A549 (cell line): ENCODE data around the gene ACTG1. TPM values are rescaled to one million over a fixed set of nuclear protein-coding genes. Genes with fewer than 3 reads are reported as not detected.

Source experiments
- ATAC-seq, 2 experiments: fragments of 200-7000 bp in 1 of 2; fragments of >200 bp in 1 of 2; cut with Nextera tagmentation in 1 of 2; cut with Tn5 transposase in 1 of 2; 3 replicates each; pipeline versions ENCODE4 v1.8.0 to v1.9.1; 2018 to 2020; ENCODE audit warnings: mild to moderate bottlenecking in 1 of 2, moderate library complexity in 1 of 2
- CTCF ChIA-PET: fragments of 300-600 bp; sonication (Branson Sonifier 250); formaldehyde crosslinking; extraction: SDS; loops from one replicate; lab custom pipeline; 2021; ENCODE audit warnings: antibody characterized with exemption, inconsistent platforms; lab: Yijun Ruan, JAX
- POLR2A ChIA-PET: fragments of 350-600 bp; formaldehyde crosslinking; extraction: SDS; loops from one replicate; lab custom pipeline; 2021; ENCODE audit warnings: antibody characterized with exemption, inconsistent platforms; lab: Yijun Ruan, JAX
- DNase-seq, 2 experiments: peaks; one replicate each; pipeline versions ENCODE4 v3.0.0 to v3.0.0-alpha.2; 2011 to 2016; ENCODE audit warnings: low read depth in 1 of 2, low spot score in 1 of 2
- FAIRE-seq: peaks from 2 replicates; lab custom pipeline; 2011; peaks lifted over from hg19 to GRCh38; lab: Jason Lieb, UNC
- H3K27ac ChIP-seq, 2 experiments: fragments of >200 bp; sonication (Bioruptor Twin); formaldehyde crosslinking; 3 replicates each; pipeline ENCODE4 v1.5.1; 2016 to 2017
- H3K4me1 ChIP-seq: fragments of >200 bp; sonication (Bioruptor Twin); formaldehyde crosslinking; 3 replicates; pipeline ENCODE4 v1.6.1; 2016
- H3K4me2 ChIP-seq: fragments of >200 bp; sonication (Bioruptor Twin); formaldehyde crosslinking; 3 replicates; pipeline ENCODE4 v1.6.1; 2016
- H3K4me3 ChIP-seq: fragments of >200 bp; sonication (Bioruptor Twin); formaldehyde crosslinking; 3 replicates; pipeline ENCODE4 v1.5.1; 2016
- H3K9me3 ChIP-seq: fragments of >200 bp; sonication (Bioruptor Twin); formaldehyde crosslinking; 3 replicates; pipeline ENCODE4 v1.6.1; 2016
- BHLHE40 ChIP-seq: IDR thresholded peaks from 2 replicates; pipeline ENCODE4 v1.6.1; 2012; ENCODE audit warnings: low read depth, low read length, inconsistent platforms
- CHD4 ChIP-seq: fragments of 200-600 bp; sonication (generic); IDR thresholded peaks from 2 replicates; pipeline ENCODE4 v1.6.1; 2016; ENCODE audit warnings: antibody characterized with exemption, mild to moderate bottlenecking, borderline replicate concordance
- FOSL2 ChIP-seq, 2 experiments: fragments of 450-650 bp in 1 of 2; fragments of >200 bp in 1 of 2; sonication (Bioruptor Twin) in 1 of 2; formaldehyde crosslinking; IDR thresholded peaks; 2 replicates each; pipeline versions ENCODE4 v1.5.0 to v1.6.1; 2016 to 2020; ENCODE audit warnings: mild to moderate bottlenecking in 1 of 2, moderate library complexity in 1 of 2
- FOXS1 ChIP-seq: fragments of 250-450 bp; sonication (Bioruptor Pico); IDR thresholded peaks from 2 replicates; pipeline ENCODE4 v1.5.0; 2020; ENCODE audit warnings: mild to moderate bottlenecking, moderate library complexity
- GATA3 ChIP-seq: IDR thresholded peaks from 2 replicates; pipeline ENCODE4 v1.6.1; 2012; ENCODE audit warnings: borderline replicate concordance
- HOXB13 ChIP-seq: fragments of 250-450 bp; sonication (Bioruptor Pico); IDR thresholded peaks from 2 replicates; pipeline ENCODE4 v1.5.0; 2020; ENCODE audit warnings: low read depth, mild to moderate bottlenecking, moderate library complexity
- KDM1A ChIP-seq: fragments of 200-600 bp; sonication (generic); IDR thresholded peaks from 2 replicates; pipeline ENCODE4 v1.6.1; 2016; ENCODE audit warnings: low read depth, mild to moderate bottlenecking
- KDM5A ChIP-seq: fragments of 200-600 bp; sonication (generic); IDR thresholded peaks from 2 replicates; pipeline ENCODE4 v1.6.1; 2016; ENCODE audit warnings: antibody characterized with exemption, mild to moderate bottlenecking
- NR3C1 ChIP-seq: fragments of >200 bp; sonication (Bioruptor Twin); formaldehyde crosslinking; IDR thresholded peaks from 3 replicates; pipeline ENCODE4 v1.6.1; 2017
- RAD21 ChIP-seq, 2 experiments: fragments of >200 bp in 1 of 2; sonication (Bioruptor Twin) in 1 of 2; formaldehyde crosslinking in 1 of 2; IDR thresholded peaks in 1 of 2; conservative IDR thresholded peaks in 1 of 2; 2 replicates in 1 of 2; 3 replicates in 1 of 2; pipeline ENCODE4 v1.6.1; 2012 to 2018; ENCODE audit warnings: inconsistent platforms in 1 of 2
- RNF2 ChIP-seq: fragments of 200-600 bp; sonication (generic); IDR thresholded peaks from 2 replicates; pipeline ENCODE4 v1.6.1; 2016; ENCODE audit warnings: low read depth, mild to moderate bottlenecking, antibody characterized with exemption, moderate library complexity, borderline replicate concordance
- TP53 ChIP-seq: fragments of 250-450 bp; sonication (Bioruptor Pico); IDR thresholded peaks from 2 replicates; pipeline ENCODE4 v1.5.0; 2021; ENCODE audit warnings: mild to moderate bottlenecking, moderate library complexity
- ZFP36 ChIP-seq: fragments of 450-650 bp; IDR thresholded peaks from 2 replicates; pipeline ENCODE4 v1.6.1; 2014; ENCODE audit warnings: borderline replicate concordance; ENCODE audit not compliant: partially characterized antibody
- ZSCAN20 ChIP-seq: fragments of 250-450 bp; sonication (Bioruptor Pico); IDR thresholded peaks from 2 replicates; pipeline ENCODE4 v1.8.0; 2022; ENCODE audit warnings: mild to moderate bottlenecking, moderate library complexity
- WGBS: methylation state at CpG from one replicate; pipeline ENCODE4 v1.1.6; 2017; ENCODE audit errors: missing lambda C conversion rate; 5-methylcytosine and 5-hydroxymethylcytosine counted together
- polyA plus RNA-seq, 4 experiments: library from polyadenylated mRNA; depleted of rRNA in 3 of 4; stranded (reverse); fragments of >200 nt; fragmentation: RNase III in 1 of 4; extraction: RNeasy Plus Mini Kit Qiagen cat#74134 plus additional on column Dnase treatment in 1 of 4; gene quantifications; 2 replicates in 3 of 4; 3 replicates in 1 of 4; pipeline ENCODE4 v1.2.3, GENCODE V29; 2011 to 2017
- TF ChIP-seq, protein P1 (sequence below): fragments of 250-450 bp; sonication (Bioruptor Pico); IDR thresholded peaks from 2 replicates; pipeline ENCODE4 v1.5.0; 2021; ENCODE audit warnings: mild to moderate bottlenecking, moderate library complexity, borderline replicate concordance
- TF ChIP-seq, protein P2 (sequence below): fragments of 450-650 bp; IDR thresholded peaks from 2 replicates; pipeline ENCODE4 v1.6.1; 2014; ENCODE audit warnings: antibody characterized with exemption
- TF ChIP-seq, protein P3 (sequence below): fragments of 250-450 bp; sonication (Bioruptor Pico); IDR thresholded peaks from 2 replicates; pipeline ENCODE4 v1.5.0; 2020; ENCODE audit warnings: low read depth, mild to moderate bottlenecking, moderate library complexity
- TF ChIP-seq, protein P4 (sequence below): fragments of 200-600 bp; sonication (generic); IDR thresholded peaks from 2 replicates; pipeline ENCODE4 v1.6.1; 2016; ENCODE audit warnings: antibody characterized with exemption, mild to moderate bottlenecking, moderate library complexity
- TF ChIP-seq, protein P5 (sequence below): fragments of >200 bp; sonication (Bioruptor Twin); formaldehyde crosslinking; IDR thresholded peaks from 2 replicates; pipeline ENCODE4 v1.6.1; 2016

Gene ACTG1
- polyA plus RNA-seq, 2 of the 4 experiments (the other 2 are of a cell fraction): 2,042 to 7,263 TPM

DNA sequence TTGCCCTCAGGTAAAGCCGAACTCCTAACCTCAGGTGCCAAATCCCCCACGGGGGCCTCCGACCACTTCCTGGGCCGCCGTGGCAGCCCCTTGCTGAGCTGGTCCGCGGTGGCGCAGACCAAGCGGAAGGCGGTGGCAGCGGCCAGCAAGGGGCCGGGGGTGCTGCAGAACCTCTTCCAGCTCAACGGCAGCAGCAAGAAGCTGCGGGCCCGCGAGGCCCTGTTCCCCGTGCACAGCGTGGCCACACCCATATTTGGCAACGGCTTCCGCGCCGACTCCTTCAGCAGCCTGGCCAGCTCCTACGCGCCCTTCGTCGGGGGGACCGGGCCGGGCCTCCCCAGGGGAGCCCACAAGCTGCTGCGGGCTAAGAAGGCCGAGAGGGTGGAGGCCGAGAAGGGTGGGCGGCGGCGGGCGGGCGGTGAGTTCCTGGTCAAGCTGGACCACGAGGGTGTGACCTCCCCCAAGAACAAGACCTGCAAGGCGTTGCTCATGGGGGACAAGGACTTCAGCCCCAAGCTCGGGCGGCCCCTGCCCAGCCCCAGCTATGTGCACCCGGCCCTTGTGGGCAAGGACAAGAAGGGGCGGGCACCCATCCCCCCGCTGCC, 51.6 kb downstream of the ACTG1 start:
- Histone ChIP-seq H3K9me3 (no peaks in the 10 kb centered on the region), H3K4me2 (no peak overlapping the region), H3K4me3 (no peak overlapping the region), H3K27ac (no peak overlapping the region), H3K4me1 (peaks cover 10% of the 10 kb centered on the region; the same call in 2 of the 3 replicates)
- FAIRE-seq: no peak
- ChIA-PET POLR2A (interaction anchor here (1.5 kb wide), 1 partner anchor 42 kb away, joined by 3 read pairs; no protein-coding TSS in a partner anchor), CTCF (interaction anchor here (0.7 to 4.7 kb wide), 11 partner anchors 8 to 221 kb away, joined by 3 to 36 read pairs (median 4); no protein-coding TSS in a partner anchor)
- no peak for DNase-seq
- no peak for TF ChIP-seq TP53 (CRISPR knock-in tag)
- no peak for TF ChIP-seq CHD4
- no peak for TF ChIP-seq KDM5A
- TF ChIP-seq ZSCAN20: no peak
- no peak for TF ChIP-seq FOSL2 (IDR thresholded peaks at IDR 0.05)
- no peak for TF ChIP-seq FOSL2 (CRISPR knock-in tag; IDR thresholded peaks at IDR 0.05)
- TF ChIP-seq ZFP36: no peak
- TF ChIP-seq, protein P1, sequence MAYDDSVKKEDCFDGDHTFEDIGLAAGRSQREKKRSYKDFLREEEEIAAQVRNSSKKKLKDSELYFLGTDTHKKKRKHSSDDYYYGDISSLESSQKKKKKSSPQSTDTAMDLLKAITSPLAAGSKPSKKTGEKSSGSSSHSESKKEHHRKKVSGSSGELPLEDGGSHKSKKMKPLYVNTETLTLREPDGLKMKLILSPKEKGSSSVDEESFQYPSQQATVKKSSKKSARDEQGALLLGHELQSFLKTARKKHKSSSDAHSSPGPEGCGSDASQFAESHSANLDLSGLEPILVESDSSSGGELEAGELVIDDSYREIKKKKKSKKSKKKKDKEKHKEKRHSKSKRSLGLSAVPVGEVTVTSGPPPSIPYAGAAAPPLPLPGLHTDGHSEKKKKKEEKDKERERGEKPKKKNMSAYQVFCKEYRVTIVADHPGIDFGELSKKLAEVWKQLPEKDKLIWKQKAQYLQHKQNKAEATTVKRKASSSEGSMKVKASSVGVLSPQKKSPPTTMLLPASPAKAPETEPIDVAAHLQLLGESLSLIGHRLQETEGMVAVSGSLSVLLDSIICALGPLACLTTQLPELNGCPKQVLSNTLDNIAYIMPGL (CRISPR knock-in tag): no peak
- TF ChIP-seq HOXB13 (CRISPR knock-in tag): no peak
- TF ChIP-seq, protein P2, sequence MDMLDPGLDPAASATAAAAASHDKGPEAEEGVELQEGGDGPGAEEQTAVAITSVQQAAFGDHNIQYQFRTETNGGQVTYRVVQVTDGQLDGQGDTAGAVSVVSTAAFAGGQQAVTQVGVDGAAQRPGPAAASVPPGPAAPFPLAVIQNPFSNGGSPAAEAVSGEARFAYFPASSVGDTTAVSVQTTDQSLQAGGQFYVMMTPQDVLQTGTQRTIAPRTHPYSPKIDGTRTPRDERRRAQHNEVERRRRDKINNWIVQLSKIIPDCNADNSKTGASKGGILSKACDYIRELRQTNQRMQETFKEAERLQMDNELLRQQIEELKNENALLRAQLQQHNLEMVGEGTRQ: no peak
- no peak for TF ChIP-seq NR3C1
- TF ChIP-seq, protein P3, sequence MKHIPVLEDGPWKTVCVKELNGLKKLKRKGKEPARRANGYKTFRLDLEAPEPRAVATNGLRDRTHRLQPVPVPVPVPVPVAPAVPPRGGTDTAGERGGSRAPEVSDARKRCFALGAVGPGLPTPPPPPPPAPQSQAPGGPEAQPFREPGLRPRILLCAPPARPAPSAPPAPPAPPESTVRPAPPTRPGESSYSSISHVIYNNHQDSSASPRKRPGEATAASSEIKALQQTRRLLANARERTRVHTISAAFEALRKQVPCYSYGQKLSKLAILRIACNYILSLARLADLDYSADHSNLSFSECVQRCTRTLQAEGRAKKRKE (CRISPR knock-in tag): no peak
- no peak for TF ChIP-seq FOXS1 (CRISPR knock-in tag)
- TF ChIP-seq, protein P4, sequence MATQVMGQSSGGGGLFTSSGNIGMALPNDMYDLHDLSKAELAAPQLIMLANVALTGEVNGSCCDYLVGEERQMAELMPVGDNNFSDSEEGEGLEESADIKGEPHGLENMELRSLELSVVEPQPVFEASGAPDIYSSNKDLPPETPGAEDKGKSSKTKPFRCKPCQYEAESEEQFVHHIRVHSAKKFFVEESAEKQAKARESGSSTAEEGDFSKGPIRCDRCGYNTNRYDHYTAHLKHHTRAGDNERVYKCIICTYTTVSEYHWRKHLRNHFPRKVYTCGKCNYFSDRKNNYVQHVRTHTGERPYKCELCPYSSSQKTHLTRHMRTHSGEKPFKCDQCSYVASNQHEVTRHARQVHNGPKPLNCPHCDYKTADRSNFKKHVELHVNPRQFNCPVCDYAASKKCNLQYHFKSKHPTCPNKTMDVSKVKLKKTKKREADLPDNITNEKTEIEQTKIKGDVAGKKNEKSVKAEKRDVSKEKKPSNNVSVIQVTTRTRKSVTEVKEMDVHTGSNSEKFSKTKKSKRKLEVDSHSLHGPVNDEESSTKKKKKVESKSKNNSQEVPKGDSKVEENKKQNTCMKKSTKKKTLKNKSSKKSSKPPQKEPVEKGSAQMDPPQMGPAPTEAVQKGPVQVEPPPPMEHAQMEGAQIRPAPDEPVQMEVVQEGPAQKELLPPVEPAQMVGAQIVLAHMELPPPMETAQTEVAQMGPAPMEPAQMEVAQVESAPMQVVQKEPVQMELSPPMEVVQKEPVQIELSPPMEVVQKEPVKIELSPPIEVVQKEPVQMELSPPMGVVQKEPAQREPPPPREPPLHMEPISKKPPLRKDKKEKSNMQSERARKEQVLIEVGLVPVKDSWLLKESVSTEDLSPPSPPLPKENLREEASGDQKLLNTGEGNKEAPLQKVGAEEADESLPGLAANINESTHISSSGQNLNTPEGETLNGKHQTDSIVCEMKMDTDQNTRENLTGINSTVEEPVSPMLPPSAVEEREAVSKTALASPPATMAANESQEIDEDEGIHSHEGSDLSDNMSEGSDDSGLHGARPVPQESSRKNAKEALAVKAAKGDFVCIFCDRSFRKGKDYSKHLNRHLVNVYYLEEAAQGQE: no peak
- no peak for TF ChIP-seq KDM1A
- TF ChIP-seq BHLHE40: no peak
- no peak for TF ChIP-seq GATA3
- TF ChIP-seq, protein P5, sequence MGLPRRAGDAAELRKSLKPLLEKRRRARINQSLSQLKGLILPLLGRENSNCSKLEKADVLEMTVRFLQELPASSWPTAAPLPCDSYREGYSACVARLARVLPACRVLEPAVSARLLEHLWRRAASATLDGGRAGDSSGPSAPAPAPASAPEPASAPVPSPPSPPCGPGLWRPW: no peak
- no peak for TF ChIP-seq RAD21 (conservative IDR thresholded peaks at IDR 0.05 in 1 of 2, IDR thresholded peaks at IDR 0.05 in 1 of 2)
- no peak for TF ChIP-seq RNF2
- 91% methylated on average over 42 of the region's 43 CpGs for WGBS
- no peak for ATAC-seq

Other genes starting within 250 kb of the ACTG1 start
- 35.8 and 49.3 TPM in 2 replicates for gene SLC38A10, start 217.5 kb downstream of the ACTG1 start, polyA plus RNA-seq (2011; rRNA removed)
- gene SLC38A10, start 217.5 kb downstream of the ACTG1 start, polyA plus RNA-seq (2017; fragmentation: RNase III; extraction: RNeasy Plus Mini Kit Qiagen cat#74134 plus additional on column Dnase treatment): 59.7 to 72.9 TPM (median 67.4 TPM) in 3 replicates
- 2.1 and 2.6 TPM in 2 replicates for gene BAHCC1, start 117.3 kb downstream of the ACTG1 start, polyA plus RNA-seq (2011; rRNA removed)
- gene BAHCC1, start 117.3 kb downstream of the ACTG1 start, polyA plus RNA-seq (2017; fragmentation: RNase III; extraction: RNeasy Plus Mini Kit Qiagen cat#74134 plus additional on column Dnase treatment): 5.2 to 5.9 TPM (median 5.8 TPM) in 3 replicates
- gene FSCN2, start 15.6 kb upstream of the ACTG1 start, polyA plus RNA-seq (2011; rRNA removed): 0.84 and 1.2 TPM in 2 replicates
- 1.3 to 1.7 TPM (median 1.3 TPM) in 3 replicates for gene FSCN2, start 15.6 kb upstream of the ACTG1 start, polyA plus RNA-seq (2017; fragmentation: RNase III; extraction: RNeasy Plus Mini Kit Qiagen cat#74134 plus additional on column Dnase treatment)
- 5.4 and 7.2 TPM in 2 replicates for gene FAAP100, start 39.6 kb upstream of the ACTG1 start, polyA plus RNA-seq (2011; rRNA removed)
- 16.2 to 17.7 TPM (median 16.8 TPM) in 3 replicates for gene FAAP100, start 39.6 kb upstream of the ACTG1 start, polyA plus RNA-seq (2017; fragmentation: RNase III; extraction: RNeasy Plus Mini Kit Qiagen cat#74134 plus additional on column Dnase treatment)
- gene NPLOC4, start 124.3 kb upstream of the ACTG1 start, polyA plus RNA-seq (2011; rRNA removed): 101 and 130 TPM in 2 replicates
- 91.1 to 98.5 TPM (median 92.2 TPM) in 3 replicates for gene NPLOC4, start 124.3 kb upstream of the ACTG1 start, polyA plus RNA-seq (2017; fragmentation: RNase III; extraction: RNeasy Plus Mini Kit Qiagen cat#74134 plus additional on column Dnase treatment)
- gene TSPAN10, start 124.4 kb upstream of the ACTG1 start, polyA plus RNA-seq (2011; rRNA removed): 1.4 and 1.7 TPM in 2 replicates
- gene TSPAN10, start 124.4 kb upstream of the ACTG1 start, polyA plus RNA-seq (2017; fragmentation: RNase III; extraction: RNeasy Plus Mini Kit Qiagen cat#74134 plus additional on column Dnase treatment): 5.4 to 7.1 TPM (median 6.3 TPM) in 3 replicates
- gene PDE6G, start 143.7 kb upstream of the ACTG1 start, polyA plus RNA-seq (2011; rRNA removed): 1.0 and 1.2 TPM in 2 replicates
- 0.90 to 2.0 TPM (median 1.2 TPM) in 3 replicates for gene PDE6G, start 143.7 kb upstream of the ACTG1 start, polyA plus RNA-seq (2017; fragmentation: RNase III; extraction: RNeasy Plus Mini Kit Qiagen cat#74134 plus additional on column Dnase treatment)
- 34.6 and 38.7 TPM in 2 replicates for gene OXLD1, start 153.8 kb upstream of the ACTG1 start, polyA plus RNA-seq (2011; rRNA removed)
- 43.9 to 47.7 TPM (median 47.1 TPM) in 3 replicates for gene OXLD1, start 153.8 kb upstream of the ACTG1 start, polyA plus RNA-seq (2017; fragmentation: RNase III; extraction: RNeasy Plus Mini Kit Qiagen cat#74134 plus additional on column Dnase treatment)
- 16.6 and 22.6 TPM in 2 replicates for gene CCDC137, start 153.9 kb upstream of the ACTG1 start, polyA plus RNA-seq (2011; rRNA removed)
- 55.0 to 59.7 TPM (median 55.6 TPM) in 3 replicates for gene CCDC137, start 153.9 kb upstream of the ACTG1 start, polyA plus RNA-seq (2017; fragmentation: RNase III; extraction: RNeasy Plus Mini Kit Qiagen cat#74134 plus additional on column Dnase treatment)
- 43.8 and 45.2 TPM in 2 replicates for gene ARL16, start 171.0 kb upstream of the ACTG1 start, polyA plus RNA-seq (2011; rRNA removed)
- 52.8 to 55.8 TPM (median 53.6 TPM) in 3 replicates for gene ARL16, start 171.0 kb upstream of the ACTG1 start, polyA plus RNA-seq (2017; fragmentation: RNase III; extraction: RNeasy Plus Mini Kit Qiagen cat#74134 plus additional on column Dnase treatment)
- gene HGS, start 171.2 kb upstream of the ACTG1 start, polyA plus RNA-seq (2011; rRNA removed): 75.7 and 85.9 TPM in 2 replicates
- gene HGS, start 171.2 kb upstream of the ACTG1 start, polyA plus RNA-seq (2017; fragmentation: RNase III; extraction: RNeasy Plus Mini Kit Qiagen cat#74134 plus additional on column Dnase treatment): 127 to 130 TPM (median 129 TPM) in 3 replicates
- 152 and 161 TPM in 2 replicates for gene MRPL12, start 190.6 kb upstream of the ACTG1 start, polyA plus RNA-seq (2011; rRNA removed)
- 197 to 233 TPM (median 215 TPM) in 3 replicates for gene MRPL12, start 190.6 kb upstream of the ACTG1 start, polyA plus RNA-seq (2017; fragmentation: RNase III; extraction: RNeasy Plus Mini Kit Qiagen cat#74134 plus additional on column Dnase treatment)
- 20.0 and 25.8 TPM in 2 replicates for gene SLC25A10, start 199.5 kb upstream of the ACTG1 start, polyA plus RNA-seq (2011; rRNA removed)
- gene SLC25A10, start 199.5 kb upstream of the ACTG1 start, polyA plus RNA-seq (2017; fragmentation: RNase III; extraction: RNeasy Plus Mini Kit Qiagen cat#74134 plus additional on column Dnase treatment): 43.4 to 47.1 TPM (median 47.0 TPM) in 3 replicates